Esophagus (tissue), 2 donors: Measurements from ENCODE around the gene SASH1. TPM values are rescaled to one million over a fixed set of nuclear protein-coding genes. Genes with fewer than 3 reads are reported as not detected.
"Not testable (repeated sequence)": the region's sequence is repeated elsewhere in the genome, so short reads cannot be mapped to it uniquely, and the experiment has no call there.

Source experiments
- H3K27ac ChIP-seq, 2 donors: one replicate each; pipeline ENCODE4 v1.5.1; 2013; ENCODE audit warnings: low read depth in 2 of 2, mild to moderate bottlenecking in 2 of 2, inconsistent platforms in 1 of 2, low read length in 1 of 2, moderate library complexity in 1 of 2
- H3K27me3 ChIP-seq, 2 donors: one replicate each; pipeline ENCODE4 v1.6.1; 2013; ENCODE audit warnings: low read length in 2 of 2, control low read depth in 1 of 2, mild to moderate bottlenecking in 1 of 2; ENCODE audit not compliant: insufficient read depth in 2 of 2, control insufficient read depth in 1 of 2
- H3K36me3 ChIP-seq, 2 donors: one replicate each; pipeline ENCODE4 v1.6.1; 2013; ENCODE audit warnings: low read length in 1 of 2; ENCODE audit not compliant: control insufficient read depth in 2 of 2, insufficient read depth in 2 of 2
- H3K4me1 ChIP-seq, 2 donors: one replicate each; pipeline ENCODE4 v1.6.1; 2013; ENCODE audit warnings: low read length in 1 of 2; ENCODE audit not compliant: control insufficient read depth in 2 of 2, insufficient read depth in 2 of 2
- H3K4me3 ChIP-seq, 2 donors: one replicate each; pipeline ENCODE4 v1.5.1; 2013; ENCODE audit warnings: low read length in 2 of 2, mild to moderate bottlenecking in 2 of 2, low read depth in 1 of 2, moderate library complexity in 1 of 2
- H3K9me3 ChIP-seq, 2 donors: one replicate each; pipeline ENCODE4 v1.6.1; 2013; ENCODE audit warnings: mild to moderate bottlenecking in 2 of 2, low read depth in 1 of 2, low read length in 1 of 2, moderate library complexity in 1 of 2; ENCODE audit not compliant: control insufficient read depth in 2 of 2, insufficient read depth in 1 of 2
- WGBS, 2 donors: extraction: QIAGEN DNeasy Blood & Tissue Kit; methylation state at CpG; one replicate each; pipeline ENCODE4 v1.1.7; 2013; 5-methylcytosine and 5-hydroxymethylcytosine counted together
- polyA plus RNA-seq, 2 donors: library from polyadenylated mRNA; stranded (reverse); fragments of 200-250 nt; gene quantifications; one replicate each; pipeline ENCODE4 v1.2.3, GENCODE V29; 2013
- donor health status: healthy with polysubstance abuse.
- donor health status: Bipolar disorder and iron deficiency.

Gene SASH1
- polyA plus RNA-seq, 2 donors = 29.6 to 59.0 TPM

DNA sequence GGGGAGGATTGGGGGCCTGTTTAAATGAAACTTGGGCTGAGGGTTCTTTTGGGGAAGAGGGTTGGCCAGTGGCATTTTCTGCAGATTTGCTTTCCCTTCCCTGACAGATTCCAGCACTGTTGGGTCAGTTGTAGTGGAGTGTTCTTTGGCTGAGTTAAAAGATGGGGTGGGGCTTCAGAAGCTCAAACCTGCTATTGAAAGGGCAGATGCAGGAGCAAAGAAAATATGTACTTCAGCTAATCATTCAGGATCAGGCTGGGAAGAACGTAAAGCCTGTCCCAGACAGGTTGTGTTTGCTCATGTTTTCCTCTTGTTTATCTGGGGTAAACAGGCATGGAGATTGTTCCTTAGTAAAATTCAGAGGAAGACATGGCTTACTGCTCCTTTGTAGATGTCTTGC is 2.5 kb downstream of the SASH1 start:
- Histone ChIP-seq H3K4me3 (peak overlapping the region; percentile 29 to 80), H3K4me1 (no peaks in the 10 kb centered on the region), H3K27ac (peak overlapping the region; percentile 72 to 75), H3K9me3 (no peaks in the 10 kb centered on the region), H3K27me3 (no peaks in the 10 kb centered on the region), H3K36me3 (no peaks in the 10 kb centered on the region)
- WGBS, 2 donors = 24 to 36% methylated on average over 1 of the region's 1 CpG

DNA sequence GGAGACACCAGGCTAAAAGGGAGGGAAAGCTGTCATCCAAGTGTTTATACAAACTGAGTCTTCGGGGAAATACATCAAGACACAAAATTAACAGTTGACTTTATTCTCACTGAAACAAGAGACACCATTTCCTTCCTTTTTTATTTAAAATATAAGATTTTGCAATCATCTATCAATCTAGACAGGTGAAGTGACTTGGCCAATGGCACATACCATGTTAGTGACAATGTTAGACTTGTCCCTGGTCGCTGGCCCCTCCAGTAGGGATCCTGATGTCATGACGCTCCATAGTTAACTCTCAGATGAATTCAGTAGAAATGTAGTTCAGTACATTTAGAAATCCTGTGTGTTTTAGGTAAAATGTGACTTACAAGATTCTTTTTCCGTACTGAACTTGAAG is 2.9 kb downstream of the SASH1 start:
- Histone ChIP-seq H3K27ac (peak overlapping the region; percentile 72 to 75), H3K36me3 (no peaks in the 10 kb centered on the region), H3K27me3 (no peaks in the 10 kb centered on the region), H3K4me1 (no peaks in the 10 kb centered on the region), H3K4me3 (peak overlapping the region; percentile 29 to 80), H3K9me3 (no peaks in the 10 kb centered on the region)
- 63 to 72% methylated on average over 4 of the region's 4 CpGs for WGBS, 2 donors

DNA sequence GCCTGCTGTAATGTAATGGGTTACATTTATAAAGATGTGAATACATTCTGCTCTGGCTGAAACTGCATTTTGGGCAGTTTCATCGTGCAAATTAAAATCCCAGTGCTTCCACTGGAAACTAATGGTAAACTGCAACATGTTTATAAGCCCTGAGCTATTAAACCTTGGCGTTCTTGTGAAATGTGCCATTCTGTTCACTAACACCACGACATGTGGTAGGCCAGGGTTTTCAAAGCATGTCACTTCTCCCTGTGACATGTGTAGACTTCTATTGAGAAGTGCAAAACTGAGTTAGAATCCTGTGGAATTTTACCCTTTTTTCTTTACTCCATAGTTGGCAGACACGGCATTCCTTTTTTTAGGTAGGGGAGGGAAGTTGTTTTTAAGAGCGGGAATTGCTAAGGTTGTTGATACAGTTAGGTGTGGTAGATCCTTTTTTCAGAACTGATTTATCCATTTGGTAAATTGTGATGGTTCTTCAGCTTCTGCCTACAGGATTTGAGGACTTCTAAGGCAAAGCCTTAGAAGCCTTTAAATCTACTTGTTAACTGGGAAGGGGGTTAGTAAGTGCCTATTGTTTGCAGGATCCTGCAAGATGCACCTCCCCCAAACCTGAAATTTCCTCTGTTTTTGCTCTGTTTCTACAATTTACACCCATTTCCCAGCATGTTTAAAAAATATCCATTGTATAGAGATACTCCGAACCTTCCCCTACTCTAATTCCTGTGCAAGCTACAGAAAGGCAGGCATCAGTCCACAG is 4.2 kb downstream of the SASH1 start:
- Histone ChIP-seq H3K9me3 (no peaks in the 10 kb centered on the region), H3K27me3 (no peaks in the 10 kb centered on the region), H3K4me3 (peak overlapping the region in 1 of 2 donors; percentile 29), H3K4me1 (no peaks in the 10 kb centered on the region), H3K27ac (no peak overlapping the region), H3K36me3 (no peaks in the 10 kb centered on the region)
- WGBS, 2 donors = 55 to 61% methylated on average over 6 of the region's 6 CpGs

DNA sequence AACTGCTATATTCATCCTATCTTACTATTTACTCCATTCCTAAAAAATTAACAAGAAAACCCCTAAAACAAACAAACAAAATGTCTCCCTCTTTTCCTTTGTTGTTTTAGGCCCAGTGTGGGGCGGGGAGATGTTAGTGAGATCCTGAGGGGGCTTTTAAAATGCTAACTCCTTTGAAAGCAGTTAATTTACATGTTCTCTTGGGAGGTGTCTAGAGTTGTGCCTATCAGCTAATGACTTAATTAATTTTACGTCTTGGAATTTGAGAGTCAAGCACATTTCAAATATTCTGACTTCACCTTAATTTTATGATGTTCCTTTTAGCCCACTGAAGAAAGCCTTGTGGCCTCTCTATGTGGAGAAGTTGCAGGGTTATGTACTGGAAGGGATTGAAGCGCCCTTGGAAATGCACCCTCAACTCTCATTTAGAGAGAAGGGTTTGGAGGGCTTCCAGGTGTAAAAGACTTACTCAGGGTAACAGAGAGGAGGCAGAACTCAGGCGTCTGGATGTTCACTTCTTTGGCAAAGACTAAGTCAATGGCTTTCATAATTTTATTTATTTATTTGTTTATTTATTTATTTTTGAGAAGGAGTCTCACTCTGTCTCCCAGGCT is 4.9 kb downstream of the SASH1 start:
- no peaks in the 10 kb centered on the region for H3K27me3 ChIP-seq
- no peaks in the 10 kb centered on the region for H3K36me3 ChIP-seq
- WGBS, 2 donors = 61 to 74% methylated on average over 4 of the region's 4 CpGs
- H3K4me1 ChIP-seq = no peaks in the 10 kb centered on the region
- H3K4me3 ChIP-seq = peak overlapping the region in 1 of 2 donors; percentile 29
- H3K27ac ChIP-seq = no peak overlapping the region
- H3K9me3 ChIP-seq = no peaks in the 10 kb centered on the region

DNA sequence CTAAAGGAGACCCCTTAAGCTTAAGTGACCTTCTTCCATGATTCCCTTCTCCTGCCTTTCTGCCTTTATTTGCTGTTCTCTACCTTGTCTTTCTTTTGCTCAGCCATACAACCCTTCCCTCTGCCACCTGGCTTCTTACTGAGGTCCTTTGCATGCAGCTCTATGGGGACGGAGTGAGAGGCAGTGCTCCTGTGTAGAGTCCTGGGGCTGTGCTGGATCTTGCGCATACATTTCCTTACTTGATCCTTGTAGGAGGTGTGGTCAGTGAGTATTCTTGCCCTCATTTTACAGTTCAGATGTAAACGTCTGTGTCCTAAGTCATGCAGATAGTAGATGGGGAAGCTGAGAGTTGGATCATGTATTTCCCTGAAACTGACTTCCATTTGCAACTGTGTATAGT is 5.7 kb downstream of the SASH1 start:
- no peaks in the 10 kb centered on the region for H3K4me1 ChIP-seq
- WGBS, 2 donors = 81 to 87% methylated on average over 3 of the region's 3 CpGs
- H3K4me3 ChIP-seq = no peak overlapping the region
- H3K36me3 ChIP-seq = no peaks in the 10 kb centered on the region
- H3K27me3 ChIP-seq = no peaks in the 10 kb centered on the region
- H3K27ac ChIP-seq = no peak overlapping the region
- no peaks in the 10 kb centered on the region for H3K9me3 ChIP-seq

DNA sequence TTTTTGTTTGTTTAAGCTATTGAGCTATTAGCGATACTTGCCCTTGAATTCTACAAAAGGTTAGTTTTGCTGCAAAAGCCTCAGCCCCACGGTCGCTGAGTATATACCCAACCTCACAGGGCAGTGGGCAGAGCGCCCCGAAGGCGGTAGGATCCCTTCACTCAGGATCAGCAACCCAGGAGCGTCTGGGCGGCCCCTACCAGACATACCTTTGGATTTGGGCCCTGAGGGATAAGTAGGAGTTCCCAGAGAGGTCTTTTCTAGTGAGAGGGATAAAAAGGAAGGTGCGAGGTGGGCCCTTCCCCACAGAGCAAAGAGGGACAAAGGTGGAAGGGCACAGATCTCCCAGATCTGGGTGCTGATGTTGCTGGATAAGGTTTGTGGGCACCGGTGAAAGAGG is 6.1 kb downstream of the SASH1 start:
- Histone ChIP-seq H3K36me3 (no peaks in the 10 kb centered on the region), H3K9me3 (no peaks in the 10 kb centered on the region), H3K4me1 (no peaks in the 10 kb centered on the region), H3K27ac (no peak overlapping the region), H3K27me3 (no peaks in the 10 kb centered on the region), H3K4me3 (no peak overlapping the region)
- 85 to 90% methylated on average over 10 of the region's 10 CpGs for WGBS, 2 donors

DNA sequence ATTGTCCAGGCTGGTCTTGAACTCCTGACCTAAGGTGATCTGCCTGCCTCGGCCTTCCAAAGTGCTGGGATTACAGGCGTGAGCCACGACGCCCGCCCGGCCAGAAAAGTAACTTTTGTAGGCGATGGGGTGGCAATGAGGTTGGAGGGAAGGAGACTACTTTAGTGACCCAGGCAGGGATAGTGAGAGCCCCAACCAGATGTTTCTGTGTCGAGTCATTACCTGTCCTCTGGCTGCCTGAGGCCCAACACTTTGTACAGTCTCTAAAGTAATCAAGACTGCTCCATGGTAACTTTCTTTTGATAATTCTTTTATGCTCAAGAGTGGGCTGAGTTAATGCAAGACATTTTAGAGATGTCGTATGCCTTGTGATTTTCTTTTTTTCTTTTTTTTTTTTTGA is 6.8 kb downstream of the SASH1 start:
- H3K27me3 ChIP-seq = no peaks in the 10 kb centered on the region
- H3K36me3 ChIP-seq = no peaks in the 10 kb centered on the region
- H3K27ac ChIP-seq = no peak overlapping the region
- no peak overlapping the region for H3K4me3 ChIP-seq
- H3K4me1 ChIP-seq = no peaks in the 10 kb centered on the region
- H3K9me3 ChIP-seq = no peaks in the 10 kb centered on the region
- WGBS, 2 donors = 80 to 89% methylated on average over 9 of the region's 9 CpGs

DNA sequence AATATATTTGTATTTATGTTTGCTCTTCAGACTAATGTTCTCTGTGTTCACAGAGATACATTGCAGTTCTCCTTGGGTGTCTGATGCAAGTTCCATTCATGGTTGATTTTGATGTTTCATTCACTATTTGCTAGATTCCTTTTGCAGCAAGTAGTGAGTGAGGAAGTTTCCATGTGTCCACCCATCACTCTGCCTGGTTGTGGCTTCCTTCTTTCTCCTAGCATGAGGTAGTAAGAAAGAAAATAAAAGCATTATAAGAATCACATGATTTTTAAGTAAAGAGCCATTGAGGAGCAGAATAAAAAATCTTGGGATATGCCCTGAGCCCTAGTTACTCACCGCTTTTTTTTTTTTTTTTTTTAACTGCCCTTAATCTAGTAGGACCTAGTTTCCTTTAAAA is 8.7 kb downstream of the SASH1 start:
- H3K27me3 ChIP-seq = no peaks in the 10 kb centered on the region
- H3K27ac ChIP-seq = no peak overlapping the region
- H3K4me1 ChIP-seq = no peaks in the 10 kb centered on the region
- 74 to 82% methylated on average over 1 of the region's 1 CpG for WGBS, 2 donors
- no peaks in the 10 kb centered on the region for H3K9me3 ChIP-seq
- no peak overlapping the region for H3K4me3 ChIP-seq
- no peaks in the 10 kb centered on the region for H3K36me3 ChIP-seq

DNA sequence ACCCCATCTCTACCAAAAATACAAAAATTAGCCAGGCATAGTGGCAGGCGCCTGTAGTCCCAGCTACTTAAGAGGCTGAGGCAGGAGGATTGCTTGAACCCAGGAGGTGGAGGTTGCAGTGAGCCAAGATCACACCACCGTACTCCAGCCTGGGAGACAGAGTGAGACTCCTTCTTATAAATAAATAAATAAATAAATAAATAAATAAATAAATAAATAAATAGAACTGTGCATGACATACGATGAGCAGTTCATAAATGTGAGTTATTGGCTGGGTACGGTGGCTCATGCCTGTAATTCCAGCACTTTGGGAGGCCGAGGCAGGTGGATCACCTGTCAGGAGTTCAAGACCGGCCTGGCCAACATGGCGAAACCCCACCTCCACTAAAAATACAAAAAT is 9.8 kb downstream of the SASH1 start:
- not testable (repeated sequence) for H3K4me3 ChIP-seq

More for the DNA sequence above, 9.8 kb downstream of the SASH1 start:
- H3K9me3 ChIP-seq, H3K4me1 ChIP-seq, H3K27ac ChIP-seq, H3K27me3 ChIP-seq, H3K36me3 ChIP-seq: not testable (repeated sequence)
- 96 to 97% methylated on average over 7 of the region's 7 CpGs for WGBS, 2 donors
